ENCODE data around the gene UBR3. TPM values are rescaled to one million over a fixed set of nuclear protein-coding genes. Genes with fewer than 3 reads are reported as not detected.
"Not testable (repeated sequence)": the region's sequence is repeated elsewhere in the genome, so short reads cannot be mapped to it uniquely, and the experiment has no call there.

Gene UBR3
- total RNA-seq, 1 donor from 2014 or later: 30.9 TPM

GRCh38 chr2:169897834-169898233 lies 70.6 kb downstream of the UBR3 start:
- H3K4me3 Mint-ChIP-seq (ENCODE audit: unreplicated experiment): no peak overlapping the region
- H3K9me3 Mint-ChIP-seq (ENCODE audit: low read depth): no peaks in the 10 kb centered on the region
- H3K27ac Mint-ChIP-seq (ENCODE audit: unreplicated experiment): no peak overlapping the region
- DNase-seq (ENCODE audit: low spot score): no peak
- H3K36me3 Mint-ChIP-seq (ENCODE audit: low read depth): peaks cover 5% of the 10 kb centered on the region
- no peaks in the 10 kb centered on the region for H3K27me3 Mint-ChIP-seq (ENCODE audit: low read depth)
- peaks cover 9% of the 10 kb centered on the region for H3K4me1 Mint-ChIP-seq (ENCODE audit: low read depth)
- no peak for TF ChIP-seq CTCF (IDR thresholded peaks at IDR 0.05)

DNA sequence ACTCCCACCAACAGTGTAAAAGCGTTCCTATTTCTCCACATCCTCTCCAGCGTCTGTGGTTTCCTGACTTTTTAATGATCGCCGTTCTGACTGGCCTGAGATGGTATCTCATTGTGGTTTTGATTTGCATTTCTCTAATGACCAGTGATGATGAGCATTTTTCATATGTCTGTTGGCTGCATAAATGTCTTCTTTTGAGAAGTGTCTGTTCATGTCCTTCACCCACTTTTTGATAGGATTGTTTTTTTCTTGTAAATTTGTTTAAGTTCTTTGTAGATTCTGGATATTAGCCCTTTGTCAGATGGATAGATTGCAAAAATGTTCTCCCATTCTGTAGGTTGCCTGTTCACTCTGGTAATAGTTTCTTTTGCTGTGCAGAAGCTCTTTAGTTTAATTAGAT lies 72.8 kb downstream of the UBR3 start:
- not testable (repeated sequence) for H3K27ac Mint-ChIP-seq (ENCODE audit: unreplicated experiment); H3K4me1 Mint-ChIP-seq (ENCODE audit: low read depth)

GRCh38 chr2:169900686-169901085 lies 73.4 kb downstream of the UBR3 start:
- Mint-ChIP-seq H3K4me1 (ENCODE audit: low read depth) (peaks cover under 1% of the 10 kb centered on the region), H3K27me3 (ENCODE audit: low read depth) (no peaks in the 10 kb centered on the region), H3K9me3 (ENCODE audit: low read depth) (no peaks in the 10 kb centered on the region), H3K27ac (ENCODE audit: unreplicated experiment) (no peak overlapping the region), H3K36me3 (ENCODE audit: low read depth) (peaks cover 1% of the 10 kb centered on the region), H3K4me3 (ENCODE audit: unreplicated experiment) (no peak overlapping the region)
- TF ChIP-seq CTCF (IDR thresholded peaks at IDR 0.05): no peak
- DNase-seq (ENCODE audit: low spot score): no peak

More for the DNA sequence above, 72.8 kb downstream of the UBR3 start:
- not testable (repeated sequence) for DNase-seq (ENCODE audit: low spot score); H3K9me3 Mint-ChIP-seq (ENCODE audit: low read depth); H3K4me3 Mint-ChIP-seq (ENCODE audit: unreplicated experiment); H3K36me3 Mint-ChIP-seq (ENCODE audit: low read depth); H3K27me3 Mint-ChIP-seq (ENCODE audit: low read depth)

GRCh38 chr2:169906731-169907130 lies 79.5 kb downstream of the UBR3 start:
- DNase-seq (ENCODE audit: low spot score): no peak
- Mint-ChIP-seq H3K9me3 (ENCODE audit: low read depth) (no peaks in the 10 kb centered on the region), H3K4me3 (ENCODE audit: unreplicated experiment) (no peak overlapping the region), H3K27ac (ENCODE audit: unreplicated experiment) (no peak overlapping the region), H3K36me3 (ENCODE audit: low read depth) (peaks cover 3% of the 10 kb centered on the region), H3K27me3 (ENCODE audit: low read depth) (no peaks in the 10 kb centered on the region), H3K4me1 (ENCODE audit: low read depth) (no peaks in the 10 kb centered on the region)
- TF ChIP-seq CTCF (IDR thresholded peaks at IDR 0.05): no peak

DNA sequence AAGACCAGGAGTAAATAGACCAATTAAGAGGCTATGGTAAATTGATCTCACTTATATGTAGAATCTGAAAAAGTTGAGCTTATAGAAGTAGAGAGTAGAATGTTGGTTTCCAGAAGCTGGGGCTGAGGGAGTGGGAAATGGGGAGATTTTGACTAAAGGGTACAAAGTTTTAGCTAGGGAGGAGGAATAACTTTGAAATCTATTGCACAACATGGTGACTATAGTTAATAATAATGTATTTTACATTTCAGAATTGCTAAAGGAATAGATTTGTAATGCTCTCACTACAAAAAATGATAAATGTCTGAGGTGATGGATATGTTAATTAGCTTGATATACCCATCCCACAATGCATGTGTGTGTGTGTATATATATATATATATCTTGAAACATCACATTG lies 82.1 kb downstream of the UBR3 start:
- no peak overlapping the region for H3K27ac Mint-ChIP-seq (ENCODE audit: unreplicated experiment)
- DNase-seq (ENCODE audit: low spot score): no peak
- no peaks in the 10 kb centered on the region for H3K9me3 Mint-ChIP-seq (ENCODE audit: low read depth)
- no peak overlapping the region for H3K4me3 Mint-ChIP-seq (ENCODE audit: unreplicated experiment)
- peaks cover 3% of the 10 kb centered on the region for H3K36me3 Mint-ChIP-seq (ENCODE audit: low read depth)
- H3K27me3 Mint-ChIP-seq (ENCODE audit: low read depth): no peaks in the 10 kb centered on the region
- no peaks in the 10 kb centered on the region for H3K4me1 Mint-ChIP-seq (ENCODE audit: low read depth)
- no peak for TF ChIP-seq CTCF (IDR thresholded peaks at IDR 0.05)

DNA sequence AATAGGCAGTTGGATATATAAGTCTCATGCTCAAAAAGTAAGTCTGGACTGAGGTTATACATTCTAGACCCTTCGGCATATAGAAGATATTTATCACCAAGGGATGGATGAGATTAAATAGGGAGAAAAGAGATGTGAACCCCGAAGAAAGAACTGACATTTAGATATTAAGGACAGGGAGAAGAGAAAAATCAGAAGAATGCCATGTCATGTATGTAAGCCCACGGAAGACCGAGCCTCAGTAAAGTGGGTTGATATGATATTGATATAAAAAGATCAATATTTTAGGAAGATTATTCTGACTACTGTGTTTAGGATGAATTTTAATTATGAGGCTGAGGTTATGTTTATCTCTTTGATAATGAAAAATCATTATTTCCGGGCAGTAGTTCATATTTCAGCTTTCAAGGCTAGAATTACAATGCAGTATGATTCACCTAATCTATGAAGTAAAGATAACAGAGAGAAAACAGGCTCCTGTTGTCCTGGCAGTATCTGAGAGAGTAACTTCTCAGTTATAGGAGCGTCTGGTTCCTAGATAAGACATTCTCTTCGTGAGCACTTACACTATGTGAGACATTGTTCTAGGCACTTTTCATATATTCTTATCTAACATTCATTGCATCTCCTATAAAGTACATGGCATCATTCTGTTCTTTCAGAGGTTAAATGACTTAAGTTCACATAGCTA lies 83.0 kb downstream of the UBR3 start:
- H3K4me1 Mint-ChIP-seq (ENCODE audit: low read depth): no peaks in the 10 kb centered on the region
- DNase-seq (ENCODE audit: low spot score): no peak
- no peak overlapping the region for H3K27ac Mint-ChIP-seq (ENCODE audit: unreplicated experiment)
- H3K9me3 Mint-ChIP-seq (ENCODE audit: low read depth): no peaks in the 10 kb centered on the region
- H3K36me3 Mint-ChIP-seq (ENCODE audit: low read depth): peaks cover 5% of the 10 kb centered on the region
- no peaks in the 10 kb centered on the region for H3K27me3 Mint-ChIP-seq (ENCODE audit: low read depth)
- no peak overlapping the region for H3K4me3 Mint-ChIP-seq (ENCODE audit: unreplicated experiment)
- TF ChIP-seq CTCF (IDR thresholded peaks at IDR 0.05): no peak

All from chondrocyte (in vitro differentiated cells).